Right lobe of liver (tissue), 4 donors: ENCODE data around the gene SOD1.

Experiments used
- POLR2A ChIP-seq: fragments of 450-650 bp; IDR thresholded peaks from one replicate; pipeline ENCODE4 v1.6.1; 2017; ENCODE audit warnings: antibody characterized with exemption, mild to moderate bottlenecking
- TF ChIP-seq, protein P1 (sequence below), 4 donors: fragments of 200-600 bp in 3 of 4; fragments of 450-650 bp in 1 of 4; IDR thresholded peaks; one replicate each; pipeline versions ENCODE4 v1.5.1 to v1.8.0; 2016 to 2022; ENCODE audit warnings: antibody characterized with exemption in 4 of 4, mild to moderate bottlenecking in 2 of 4
- donor health status: DM: no; HTN: no; CAD: no.
- donor health status: DM: no; HTN: no; CAD: no.
- donor health status: DM: no; HTN: yes; CAD: no.

DNA sequence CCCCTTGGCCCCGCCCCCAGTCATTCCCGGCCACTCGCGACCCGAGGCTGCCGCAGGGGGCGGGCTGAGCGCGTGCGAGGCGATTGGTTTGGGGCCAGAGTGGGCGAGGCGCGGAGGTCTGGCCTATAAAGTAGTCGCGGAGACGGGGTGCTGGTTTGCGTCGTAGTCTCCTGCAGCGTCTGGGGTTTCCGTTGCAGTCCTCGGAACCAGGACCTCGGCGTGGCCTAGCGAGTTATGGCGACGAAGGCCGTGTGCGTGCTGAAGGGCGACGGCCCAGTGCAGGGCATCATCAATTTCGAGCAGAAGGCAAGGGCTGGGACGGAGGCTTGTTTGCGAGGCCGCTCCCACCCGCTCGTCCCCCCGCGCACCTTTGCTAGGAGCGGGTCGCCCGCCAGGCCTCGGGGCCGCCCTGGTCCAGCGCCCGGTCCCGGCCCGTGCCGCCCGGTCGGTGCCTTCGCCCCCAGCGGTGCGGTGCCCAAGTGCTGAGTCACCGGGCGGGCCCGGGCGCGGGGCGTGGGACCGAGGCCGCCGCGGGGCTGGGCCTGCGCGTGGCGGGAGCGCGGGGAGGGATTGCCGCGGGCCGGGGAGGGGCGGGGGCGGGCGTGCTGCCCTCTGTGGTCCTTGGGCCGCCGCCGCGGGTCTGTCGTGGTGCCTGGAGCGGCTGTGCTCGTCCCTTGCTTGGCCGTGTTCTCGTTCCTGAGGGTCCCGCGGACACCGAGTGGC lies at the start of gene SOD1:
- peak; percentile 94 for TF ChIP-seq POLR2A
- TF ChIP-seq, protein P1, sequence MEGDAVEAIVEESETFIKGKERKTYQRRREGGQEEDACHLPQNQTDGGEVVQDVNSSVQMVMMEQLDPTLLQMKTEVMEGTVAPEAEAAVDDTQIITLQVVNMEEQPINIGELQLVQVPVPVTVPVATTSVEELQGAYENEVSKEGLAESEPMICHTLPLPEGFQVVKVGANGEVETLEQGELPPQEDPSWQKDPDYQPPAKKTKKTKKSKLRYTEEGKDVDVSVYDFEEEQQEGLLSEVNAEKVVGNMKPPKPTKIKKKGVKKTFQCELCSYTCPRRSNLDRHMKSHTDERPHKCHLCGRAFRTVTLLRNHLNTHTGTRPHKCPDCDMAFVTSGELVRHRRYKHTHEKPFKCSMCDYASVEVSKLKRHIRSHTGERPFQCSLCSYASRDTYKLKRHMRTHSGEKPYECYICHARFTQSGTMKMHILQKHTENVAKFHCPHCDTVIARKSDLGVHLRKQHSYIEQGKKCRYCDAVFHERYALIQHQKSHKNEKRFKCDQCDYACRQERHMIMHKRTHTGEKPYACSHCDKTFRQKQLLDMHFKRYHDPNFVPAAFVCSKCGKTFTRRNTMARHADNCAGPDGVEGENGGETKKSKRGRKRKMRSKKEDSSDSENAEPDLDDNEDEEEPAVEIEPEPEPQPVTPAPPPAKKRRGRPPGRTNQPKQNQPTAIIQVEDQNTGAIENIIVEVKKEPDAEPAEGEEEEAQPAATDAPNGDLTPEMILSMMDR (IDR thresholded peaks at IDR 0.05): peak; percentile 10 to 43 (median 23)
